RWPE1 (cell line): Measurements from ENCODE around the gene HEMK1.

Source experiments
- CTCF ChIA-PET: fragments of 350-600 bp; sonication (Branson Sonifier 250); formaldehyde crosslinking; extraction: SDS; loops from one replicate; lab custom pipeline; 2021; lab: Yijun Ruan, JAX
- POLR2A ChIA-PET: fragments of 400-600 bp; formaldehyde crosslinking; extraction: SDS; loops from one replicate; lab custom pipeline; 2020; ENCODE audit warnings: antibody characterized with exemption; ENCODE audit not compliant: low non-redundant PET; lab: Yijun Ruan, JAX
- DNase-seq: peaks from one replicate; pipeline ENCODE4 v3.0.0; 2012; ENCODE audit warnings: low spot score
- H3K27ac ChIP-seq: fragments of 450-650 bp; 2 replicates; pipeline ENCODE4 v1.5.1; 2017
- CTCF ChIP-seq: fragments of 450-650 bp; conservative IDR thresholded peaks from 2 replicates; pipeline ENCODE4 v1.5.1; 2017; ENCODE audit warnings: low read depth, mild to moderate bottlenecking

The HEMK1 gene

GRCh38 chr3:50568947-50569749 is at the start of gene HEMK1:
HEMK1 (plus strand) TSS chr3:50569522; CDS start chr3:50571105, 1,583 bp downstream.
- POLR2A ChIA-PET: interaction anchor here (1.6 kb wide), 1 partner anchor 32 kb away, joined by 4 read pairs; no protein-coding TSS in a partner anchor
- TF ChIP-seq CTCF: no peak
- peak within 1 kb of the TSS; percentile 91 for H3K27ac ChIP-seq
- peak; percentile 99 for DNase-seq
- CTCF ChIA-PET: no interaction called here

DNA sequence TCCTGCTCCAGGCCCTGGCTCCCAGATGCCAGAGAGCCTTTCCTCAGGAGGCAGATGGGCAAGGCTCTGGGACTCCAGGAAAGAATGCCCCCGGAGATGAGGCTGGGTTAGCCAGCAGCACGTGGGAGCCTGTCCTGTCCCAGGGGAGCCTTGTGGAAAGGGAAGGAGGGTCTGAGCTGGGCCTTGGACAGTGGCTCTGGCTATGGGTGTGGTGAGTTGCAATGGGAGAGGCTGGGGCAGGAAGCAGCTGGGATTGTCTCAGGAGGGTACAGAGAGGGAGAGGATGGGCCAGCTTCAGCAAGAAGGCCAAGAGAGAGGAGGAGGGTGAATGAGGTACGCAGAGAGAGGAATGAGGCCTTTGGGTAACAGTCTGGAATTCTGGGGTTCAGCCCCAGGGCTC is 48.5 kb upstream of the HEMK1 start:
- H3K27ac ChIP-seq: no peak overlapping the region
- POLR2A ChIA-PET: no interaction called here

DNA sequence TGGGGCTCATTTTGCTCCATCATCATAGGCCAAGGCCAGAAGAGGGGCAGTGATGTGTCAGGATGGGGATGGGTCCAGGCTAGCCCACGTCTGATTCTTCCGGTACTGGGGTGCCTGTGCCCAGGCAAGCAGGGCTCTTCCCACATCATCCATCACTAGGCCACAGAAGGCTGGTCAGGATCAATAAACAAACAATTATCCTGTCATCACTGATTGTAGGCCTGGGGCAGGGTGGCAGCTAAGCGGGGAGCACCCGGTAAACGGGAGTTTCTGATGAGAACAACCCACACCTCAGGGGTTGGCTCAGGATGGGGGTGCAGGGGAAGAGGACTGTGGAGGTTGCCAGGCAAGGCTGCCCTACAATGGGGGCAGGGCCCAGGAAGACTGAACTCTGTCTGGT is 47.8 kb upstream of the HEMK1 start:
- CTCF ChIA-PET: interaction anchor here (0.6 kb wide), 1 partner anchor 910 kb away, joined by 3 read pairs; no protein-coding TSS in a partner anchor

More for the DNA sequence above, 48.5 kb upstream of the HEMK1 start:
- CTCF ChIA-PET: interaction anchor here (0.5 to 0.6 kb wide), 2 partner anchors 14 to 911 kb away, joined by 3 read pairs; no protein-coding TSS in a partner anchor
- DNase-seq: no peak
- TF ChIP-seq CTCF: no peak

GRCh38 chr3:50523279-50523811 is 46.0 kb upstream of the HEMK1 start:
- DNase-seq: no peak
- ChIA-PET CTCF (interaction anchor here (1.1 kb wide), 2 partner anchors 19 to 88 kb away, joined by 5 read pairs; partner anchors contain the start of gene CISH), POLR2A (no interaction called here)
- TF ChIP-seq CTCF: no peak
- no peak overlapping the region for H3K27ac ChIP-seq

More for the DNA sequence above, 47.8 kb upstream of the HEMK1 start:
- DNase-seq: no peak
- POLR2A ChIA-PET: no interaction called here
- no peak overlapping the region for H3K27ac ChIP-seq
- no peak for TF ChIP-seq CTCF

DNA sequence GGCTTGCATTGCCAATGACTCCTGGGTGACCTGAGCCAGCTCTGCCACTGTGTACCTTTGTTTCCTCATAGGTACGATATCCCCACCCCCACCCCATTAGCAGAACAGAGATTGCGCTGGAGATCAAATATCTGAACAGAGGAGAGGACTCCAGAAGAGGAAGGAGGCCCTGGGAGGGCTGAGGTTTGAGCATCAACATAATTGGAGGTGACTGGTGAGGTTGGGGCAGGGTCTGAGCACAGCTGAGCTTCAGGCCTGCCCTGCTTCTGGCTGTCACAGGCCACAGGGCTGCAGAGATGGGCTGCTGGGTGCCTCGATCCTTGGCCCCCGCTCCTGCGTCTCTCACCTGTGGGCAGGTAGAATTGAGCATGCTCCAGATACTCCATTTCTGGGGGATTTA is 44.6 kb upstream of the HEMK1 start:
- ChIA-PET CTCF (no interaction called here), POLR2A (no interaction called here)
- no peak for TF ChIP-seq CTCF

GRCh38 chr3:50525191-50525910 is 44.0 kb upstream of the HEMK1 start:
- ChIA-PET POLR2A (no interaction called here), CTCF (no interaction called here)
- no peak overlapping the region for H3K27ac ChIP-seq
- TF ChIP-seq CTCF: no peak
- DNase-seq: no peak

More for the DNA sequence above, 44.6 kb upstream of the HEMK1 start:
- DNase-seq: no peak
- H3K27ac ChIP-seq: no peak overlapping the region
